GM23338 (cell line): ENCODE data around the gene UBE2R2. TPM values are rescaled to one million over a fixed set of nuclear protein-coding genes. Genes with fewer than 3 reads are reported as not detected.
"Not testable (repeated sequence)": the region's sequence is repeated elsewhere in the genome, so short reads cannot be mapped to it uniquely, and the experiment has no call there.

ENCODE experiments used
- ATAC-seq: fragments of 200-7000 bp; cut with Tn5 transposase; 3 replicates; pipeline ENCODE4 v1.9.1; 2020
- DNase-seq: peaks from one replicate; pipeline ENCODE4 v3.0.0-alpha.2; 2015; ENCODE audit warnings: low spot score
- H2AFZ ChIP-seq: fragments of 200-600 bp; sonication (generic); 2 replicates; pipeline ENCODE4 v1.8.0; 2016; ENCODE audit warnings: antibody characterized with exemption, mild to moderate bottlenecking, moderate library complexity
- H3F3A ChIP-seq: fragments of 200-600 bp; sonication (generic); replicated peaks from 2 replicates; pipeline ENCODE4 v1.8.0; 2017; ENCODE audit warnings: antibody characterized with exemption, mixed run types, low read depth
- H3K27ac ChIP-seq: fragments of 200-600 bp; sonication (generic); 2 replicates; pipeline ENCODE4 v1.6.1; 2016; ENCODE audit warnings: low read depth
- H3K27me3 ChIP-seq: fragments of 200-600 bp; sonication (generic); 2 replicates; pipeline ENCODE4 v1.8.0; 2016; ENCODE audit warnings: mild to moderate bottlenecking, mixed run types, moderate library complexity; ENCODE audit not compliant: insufficient read depth
- H3K36me3 ChIP-seq: fragments of 200-600 bp; sonication (generic); 2 replicates; pipeline ENCODE4 v1.8.0; 2016; ENCODE audit warnings: mild to moderate bottlenecking; ENCODE audit not compliant: insufficient read depth
- H3K4me1 ChIP-seq: fragments of 200-600 bp; sonication (generic); 2 replicates; pipeline ENCODE4 v1.8.0; 2016; ENCODE audit warnings: mild to moderate bottlenecking, moderate library complexity; ENCODE audit not compliant: insufficient read depth
- H3K4me2 ChIP-seq: fragments of 200-600 bp; sonication (generic); 2 replicates; pipeline ENCODE4 v1.7.1; 2017; ENCODE audit warnings: mixed run types
- H3K4me3 ChIP-seq: fragments of 200-600 bp; sonication (generic); 2 replicates; pipeline ENCODE4 v1.6.1; 2016; ENCODE audit warnings: mixed run types
- H3K79me2 ChIP-seq: fragments of 200-600 bp; sonication (generic); replicated peaks from 2 replicates; pipeline ENCODE4 v1.8.0; 2017; ENCODE audit warnings: mild to moderate bottlenecking; ENCODE audit not compliant: insufficient read depth
- H3K9me2 ChIP-seq: fragments of 200-600 bp; sonication (generic); 2 replicates; pipeline ENCODE4 v1.8.0; 2017; ENCODE audit not compliant: insufficient read depth
- H4K20me1 ChIP-seq: fragments of 200-600 bp; sonication (generic); replicated peaks from 2 replicates; pipeline ENCODE4 v1.8.0; 2017; ENCODE audit warnings: mild to moderate bottlenecking; ENCODE audit not compliant: insufficient read depth
- H3K27ac Mint-ChIP-seq: 2 replicates; pipeline ENCODE4 v1.8.0; 2020; ENCODE audit warnings: inconsistent platforms, mild to moderate bottlenecking, moderate library complexity, mixed read lengths
- H3K27me3 Mint-ChIP-seq: 3 replicates; pipeline ENCODE4 v1.8.0; 2022; ENCODE audit warnings: low read depth, mild to moderate bottlenecking, moderate library complexity, mixed read lengths, inconsistent platforms; ENCODE audit not compliant: insufficient read depth, poor library complexity
- H3K36me3 Mint-ChIP-seq: 3 replicates; pipeline ENCODE4 v1.8.0; 2021; ENCODE audit warnings: low read depth, mild to moderate bottlenecking, inconsistent platforms, moderate library complexity, mixed read lengths
- H3K4me1 Mint-ChIP-seq: 3 replicates; pipeline ENCODE4 v1.8.0; 2020; ENCODE audit warnings: mild to moderate bottlenecking, inconsistent platforms, mixed read lengths
- H3K4me3 Mint-ChIP-seq: 3 replicates; pipeline ENCODE4 v1.8.0; 2021; ENCODE audit warnings: moderate library complexity, mild to moderate bottlenecking, inconsistent platforms, mixed read lengths
- H3K9me3 Mint-ChIP-seq: 3 replicates; pipeline ENCODE4 v1.8.0; 2020; ENCODE audit warnings: moderate library complexity, mild to moderate bottlenecking, inconsistent platforms, mixed read lengths
- CREB1 ChIP-seq: fragments of 250-450 bp; sonication (Bioruptor Pico); IDR thresholded peaks from 2 replicates; pipeline ENCODE4 v1.5.0; 2020; ENCODE audit warnings: low read depth, mild to moderate bottlenecking, moderate library complexity
- EZH2 ChIP-seq: fragments of 200-600 bp; sonication (generic); IDR thresholded peaks from one replicate; pipeline ENCODE4 v1.8.0; 2017; ENCODE audit warnings: antibody characterized with exemption, mild to moderate bottlenecking, low read depth; ENCODE audit not compliant: unreplicated experiment
- EZH2phosphoT487 ChIP-seq: fragments of 200-600 bp; sonication (generic); IDR thresholded peaks from one replicate; pipeline ENCODE4 v1.8.1; 2018; ENCODE audit warnings: antibody characterized with exemption; ENCODE audit not compliant: unreplicated experiment
- JUNB ChIP-seq: IDR thresholded peaks from one replicate; pipeline ENCODE4 v1.6.1; 2016; ENCODE audit warnings: antibody characterized with exemption; ENCODE audit not compliant: unreplicated experiment
- NANOG ChIP-seq: IDR thresholded peaks from 2 replicates; pipeline ENCODE4 v1.6.1; 2016; ENCODE audit warnings: antibody characterized with exemption, borderline replicate concordance
- POLR2AphosphoS5 ChIP-seq: IDR thresholded peaks from 2 replicates; pipeline ENCODE4 v1.6.1; 2016; ENCODE audit warnings: antibody characterized with exemption, low read depth
- polyA plus RNA-seq: library from polyadenylated mRNA; unstranded; fragments of >200 nt; fragmentation: Nextera tagmentation; extraction: Ambion mirVana; gene quantifications from 2 replicates; pipeline ENCODE4 v1.2.1, GENCODE V29; 2016
- total RNA-seq: library from RNA; depleted of rRNA; stranded (reverse); fragments of >200 nt; shearing (Covaris generic); gene quantifications from 2 replicates; pipeline ENCODE4 v1.2.3, GENCODE V29; 2014
- TF ChIP-seq, protein P1 (sequence below), 2 experiments: fragments of 200-600 bp in 1 of 2; sonication (generic) in 1 of 2; conservative IDR thresholded peaks; 2 replicates each; pipeline versions ENCODE4 v1.5.1 to v1.6.1; 2016 to 2017; ENCODE audit warnings: antibody characterized with exemption in 2 of 2, low read depth in 2 of 2, mild to moderate bottlenecking in 2 of 2, moderate library complexity in 1 of 2
- TF ChIP-seq, protein P2 (sequence below): IDR thresholded peaks from one replicate; pipeline ENCODE4 v1.6.1; 2018; ENCODE audit warnings: antibody characterized with exemption; ENCODE audit not compliant: unreplicated experiment
- TF ChIP-seq, protein P3 (sequence below): IDR thresholded peaks from 2 replicates; pipeline ENCODE4 v1.6.1; 2016; ENCODE audit warnings: antibody characterized with exemption
- TF ChIP-seq, protein P4 (sequence below): fragments of 250-450 bp; sonication (Bioruptor Pico); IDR thresholded peaks from 2 replicates; pipeline ENCODE4 v1.5.0; 2020; ENCODE audit warnings: mild to moderate bottlenecking, moderate library complexity

UBE2R2 gene
- total and polyA plus RNA-seq, 2 experiments from 2014 or later, result 23.4 to 32.5 TPM

DNA sequence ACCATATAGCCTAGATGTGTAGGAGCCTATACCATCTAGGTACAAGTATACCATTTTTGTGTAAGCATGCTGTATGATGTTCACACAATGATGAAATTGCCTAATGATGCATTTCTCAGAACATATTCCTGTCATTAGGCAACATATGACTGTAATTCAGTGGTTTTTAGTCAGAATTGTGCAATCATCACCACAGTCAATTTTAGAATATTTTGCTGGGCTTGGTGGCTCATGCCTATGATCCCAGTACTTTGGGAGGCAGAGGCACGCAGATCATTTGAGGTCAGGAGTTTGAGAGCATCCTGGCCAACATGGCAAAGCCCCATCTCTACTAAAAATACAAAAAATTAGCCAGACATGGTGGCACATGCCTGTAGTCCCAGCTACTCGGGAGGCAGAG is 19.3 kb downstream of the UBE2R2 start:
- not testable (repeated sequence) for H3K27ac ChIP-seq, H3K27me3 Mint-ChIP-seq

DNA sequence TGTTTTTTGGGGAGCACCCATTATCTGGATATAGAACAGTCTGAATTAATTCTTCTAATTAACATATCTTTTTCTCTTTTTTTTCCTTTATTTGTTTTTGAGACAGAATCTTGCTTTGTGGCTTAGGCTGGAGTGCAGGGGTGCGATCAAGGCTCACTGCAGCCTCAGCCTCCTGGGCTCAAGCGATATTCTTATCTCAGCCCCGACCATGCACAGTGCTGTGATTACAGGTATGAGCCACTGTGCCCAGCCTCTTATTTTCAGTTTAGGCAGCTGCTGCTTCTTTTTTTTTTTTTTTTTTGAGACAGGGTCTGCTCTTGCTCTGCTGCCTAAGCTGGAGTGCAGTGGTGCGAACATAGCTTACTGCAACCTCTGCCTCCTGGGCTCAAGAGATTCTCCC is 20.2 kb downstream of the UBE2R2 start:
- no peak overlapping the region for H3K4me3 ChIP-seq
- no peaks in the 10 kb centered on the region for H3K27me3 ChIP-seq
- ATAC-seq (no peak), DNase-seq (no peak)
- no peak overlapping the region for H3K4me2 ChIP-seq
- 0 out of 2 replicates have a peak overlapping the region, but pooled peaks have one; percentile 7 for H3K27ac ChIP-seq
- H3K79me2 ChIP-seq, result peaks cover 100% of the 10 kb centered on the region
- no peaks in the 10 kb centered on the region for H3F3A ChIP-seq
- H3K36me3 Mint-ChIP-seq, result peaks cover 4% of the 10 kb centered on the region; the same call in 1 of the 3 replicates
- H3K27me3 Mint-ChIP-seq, result no peaks in the 10 kb centered on the region
- H3K9me3 Mint-ChIP-seq, result no peaks in the 10 kb centered on the region
- H3K4me3 Mint-ChIP-seq, result no peak overlapping the region
- peaks cover 50% of the 10 kb centered on the region for H4K20me1 ChIP-seq
- H3K9me2 ChIP-seq, result no peaks in the 10 kb centered on the region
- no peaks in the 10 kb centered on the region for H3K36me3 ChIP-seq
- no peak overlapping the region for H2AFZ ChIP-seq
- H3K4me1 Mint-ChIP-seq, result no peaks in the 10 kb centered on the region
- no peak overlapping the region for H3K27ac Mint-ChIP-seq
- H3K4me1 ChIP-seq, result no peaks in the 10 kb centered on the region
- TF ChIP-seq EZH2phosphoT487 (no peak), POLR2AphosphoS5 (no peak), NANOG (no peak), JUNB (no peak), EZH2 (no peak), CREB1 (CRISPR knock-in tag) (no peak)
- TF ChIP-seq, protein P1, sequence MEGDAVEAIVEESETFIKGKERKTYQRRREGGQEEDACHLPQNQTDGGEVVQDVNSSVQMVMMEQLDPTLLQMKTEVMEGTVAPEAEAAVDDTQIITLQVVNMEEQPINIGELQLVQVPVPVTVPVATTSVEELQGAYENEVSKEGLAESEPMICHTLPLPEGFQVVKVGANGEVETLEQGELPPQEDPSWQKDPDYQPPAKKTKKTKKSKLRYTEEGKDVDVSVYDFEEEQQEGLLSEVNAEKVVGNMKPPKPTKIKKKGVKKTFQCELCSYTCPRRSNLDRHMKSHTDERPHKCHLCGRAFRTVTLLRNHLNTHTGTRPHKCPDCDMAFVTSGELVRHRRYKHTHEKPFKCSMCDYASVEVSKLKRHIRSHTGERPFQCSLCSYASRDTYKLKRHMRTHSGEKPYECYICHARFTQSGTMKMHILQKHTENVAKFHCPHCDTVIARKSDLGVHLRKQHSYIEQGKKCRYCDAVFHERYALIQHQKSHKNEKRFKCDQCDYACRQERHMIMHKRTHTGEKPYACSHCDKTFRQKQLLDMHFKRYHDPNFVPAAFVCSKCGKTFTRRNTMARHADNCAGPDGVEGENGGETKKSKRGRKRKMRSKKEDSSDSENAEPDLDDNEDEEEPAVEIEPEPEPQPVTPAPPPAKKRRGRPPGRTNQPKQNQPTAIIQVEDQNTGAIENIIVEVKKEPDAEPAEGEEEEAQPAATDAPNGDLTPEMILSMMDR (conservative IDR thresholded peaks at IDR 0.05; ENCODE audit: low read depth in 2 of 2), result no peak
- TF ChIP-seq, protein P2, sequence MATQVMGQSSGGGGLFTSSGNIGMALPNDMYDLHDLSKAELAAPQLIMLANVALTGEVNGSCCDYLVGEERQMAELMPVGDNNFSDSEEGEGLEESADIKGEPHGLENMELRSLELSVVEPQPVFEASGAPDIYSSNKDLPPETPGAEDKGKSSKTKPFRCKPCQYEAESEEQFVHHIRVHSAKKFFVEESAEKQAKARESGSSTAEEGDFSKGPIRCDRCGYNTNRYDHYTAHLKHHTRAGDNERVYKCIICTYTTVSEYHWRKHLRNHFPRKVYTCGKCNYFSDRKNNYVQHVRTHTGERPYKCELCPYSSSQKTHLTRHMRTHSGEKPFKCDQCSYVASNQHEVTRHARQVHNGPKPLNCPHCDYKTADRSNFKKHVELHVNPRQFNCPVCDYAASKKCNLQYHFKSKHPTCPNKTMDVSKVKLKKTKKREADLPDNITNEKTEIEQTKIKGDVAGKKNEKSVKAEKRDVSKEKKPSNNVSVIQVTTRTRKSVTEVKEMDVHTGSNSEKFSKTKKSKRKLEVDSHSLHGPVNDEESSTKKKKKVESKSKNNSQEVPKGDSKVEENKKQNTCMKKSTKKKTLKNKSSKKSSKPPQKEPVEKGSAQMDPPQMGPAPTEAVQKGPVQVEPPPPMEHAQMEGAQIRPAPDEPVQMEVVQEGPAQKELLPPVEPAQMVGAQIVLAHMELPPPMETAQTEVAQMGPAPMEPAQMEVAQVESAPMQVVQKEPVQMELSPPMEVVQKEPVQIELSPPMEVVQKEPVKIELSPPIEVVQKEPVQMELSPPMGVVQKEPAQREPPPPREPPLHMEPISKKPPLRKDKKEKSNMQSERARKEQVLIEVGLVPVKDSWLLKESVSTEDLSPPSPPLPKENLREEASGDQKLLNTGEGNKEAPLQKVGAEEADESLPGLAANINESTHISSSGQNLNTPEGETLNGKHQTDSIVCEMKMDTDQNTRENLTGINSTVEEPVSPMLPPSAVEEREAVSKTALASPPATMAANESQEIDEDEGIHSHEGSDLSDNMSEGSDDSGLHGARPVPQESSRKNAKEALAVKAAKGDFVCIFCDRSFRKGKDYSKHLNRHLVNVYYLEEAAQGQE, result no peak
- TF ChIP-seq, protein P3, sequence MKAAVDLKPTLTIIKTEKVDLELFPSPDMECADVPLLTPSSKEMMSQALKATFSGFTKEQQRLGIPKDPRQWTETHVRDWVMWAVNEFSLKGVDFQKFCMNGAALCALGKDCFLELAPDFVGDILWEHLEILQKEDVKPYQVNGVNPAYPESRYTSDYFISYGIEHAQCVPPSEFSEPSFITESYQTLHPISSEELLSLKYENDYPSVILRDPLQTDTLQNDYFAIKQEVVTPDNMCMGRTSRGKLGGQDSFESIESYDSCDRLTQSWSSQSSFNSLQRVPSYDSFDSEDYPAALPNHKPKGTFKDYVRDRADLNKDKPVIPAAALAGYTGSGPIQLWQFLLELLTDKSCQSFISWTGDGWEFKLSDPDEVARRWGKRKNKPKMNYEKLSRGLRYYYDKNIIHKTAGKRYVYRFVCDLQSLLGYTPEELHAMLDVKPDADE, result no peak
- TF ChIP-seq, protein P4, sequence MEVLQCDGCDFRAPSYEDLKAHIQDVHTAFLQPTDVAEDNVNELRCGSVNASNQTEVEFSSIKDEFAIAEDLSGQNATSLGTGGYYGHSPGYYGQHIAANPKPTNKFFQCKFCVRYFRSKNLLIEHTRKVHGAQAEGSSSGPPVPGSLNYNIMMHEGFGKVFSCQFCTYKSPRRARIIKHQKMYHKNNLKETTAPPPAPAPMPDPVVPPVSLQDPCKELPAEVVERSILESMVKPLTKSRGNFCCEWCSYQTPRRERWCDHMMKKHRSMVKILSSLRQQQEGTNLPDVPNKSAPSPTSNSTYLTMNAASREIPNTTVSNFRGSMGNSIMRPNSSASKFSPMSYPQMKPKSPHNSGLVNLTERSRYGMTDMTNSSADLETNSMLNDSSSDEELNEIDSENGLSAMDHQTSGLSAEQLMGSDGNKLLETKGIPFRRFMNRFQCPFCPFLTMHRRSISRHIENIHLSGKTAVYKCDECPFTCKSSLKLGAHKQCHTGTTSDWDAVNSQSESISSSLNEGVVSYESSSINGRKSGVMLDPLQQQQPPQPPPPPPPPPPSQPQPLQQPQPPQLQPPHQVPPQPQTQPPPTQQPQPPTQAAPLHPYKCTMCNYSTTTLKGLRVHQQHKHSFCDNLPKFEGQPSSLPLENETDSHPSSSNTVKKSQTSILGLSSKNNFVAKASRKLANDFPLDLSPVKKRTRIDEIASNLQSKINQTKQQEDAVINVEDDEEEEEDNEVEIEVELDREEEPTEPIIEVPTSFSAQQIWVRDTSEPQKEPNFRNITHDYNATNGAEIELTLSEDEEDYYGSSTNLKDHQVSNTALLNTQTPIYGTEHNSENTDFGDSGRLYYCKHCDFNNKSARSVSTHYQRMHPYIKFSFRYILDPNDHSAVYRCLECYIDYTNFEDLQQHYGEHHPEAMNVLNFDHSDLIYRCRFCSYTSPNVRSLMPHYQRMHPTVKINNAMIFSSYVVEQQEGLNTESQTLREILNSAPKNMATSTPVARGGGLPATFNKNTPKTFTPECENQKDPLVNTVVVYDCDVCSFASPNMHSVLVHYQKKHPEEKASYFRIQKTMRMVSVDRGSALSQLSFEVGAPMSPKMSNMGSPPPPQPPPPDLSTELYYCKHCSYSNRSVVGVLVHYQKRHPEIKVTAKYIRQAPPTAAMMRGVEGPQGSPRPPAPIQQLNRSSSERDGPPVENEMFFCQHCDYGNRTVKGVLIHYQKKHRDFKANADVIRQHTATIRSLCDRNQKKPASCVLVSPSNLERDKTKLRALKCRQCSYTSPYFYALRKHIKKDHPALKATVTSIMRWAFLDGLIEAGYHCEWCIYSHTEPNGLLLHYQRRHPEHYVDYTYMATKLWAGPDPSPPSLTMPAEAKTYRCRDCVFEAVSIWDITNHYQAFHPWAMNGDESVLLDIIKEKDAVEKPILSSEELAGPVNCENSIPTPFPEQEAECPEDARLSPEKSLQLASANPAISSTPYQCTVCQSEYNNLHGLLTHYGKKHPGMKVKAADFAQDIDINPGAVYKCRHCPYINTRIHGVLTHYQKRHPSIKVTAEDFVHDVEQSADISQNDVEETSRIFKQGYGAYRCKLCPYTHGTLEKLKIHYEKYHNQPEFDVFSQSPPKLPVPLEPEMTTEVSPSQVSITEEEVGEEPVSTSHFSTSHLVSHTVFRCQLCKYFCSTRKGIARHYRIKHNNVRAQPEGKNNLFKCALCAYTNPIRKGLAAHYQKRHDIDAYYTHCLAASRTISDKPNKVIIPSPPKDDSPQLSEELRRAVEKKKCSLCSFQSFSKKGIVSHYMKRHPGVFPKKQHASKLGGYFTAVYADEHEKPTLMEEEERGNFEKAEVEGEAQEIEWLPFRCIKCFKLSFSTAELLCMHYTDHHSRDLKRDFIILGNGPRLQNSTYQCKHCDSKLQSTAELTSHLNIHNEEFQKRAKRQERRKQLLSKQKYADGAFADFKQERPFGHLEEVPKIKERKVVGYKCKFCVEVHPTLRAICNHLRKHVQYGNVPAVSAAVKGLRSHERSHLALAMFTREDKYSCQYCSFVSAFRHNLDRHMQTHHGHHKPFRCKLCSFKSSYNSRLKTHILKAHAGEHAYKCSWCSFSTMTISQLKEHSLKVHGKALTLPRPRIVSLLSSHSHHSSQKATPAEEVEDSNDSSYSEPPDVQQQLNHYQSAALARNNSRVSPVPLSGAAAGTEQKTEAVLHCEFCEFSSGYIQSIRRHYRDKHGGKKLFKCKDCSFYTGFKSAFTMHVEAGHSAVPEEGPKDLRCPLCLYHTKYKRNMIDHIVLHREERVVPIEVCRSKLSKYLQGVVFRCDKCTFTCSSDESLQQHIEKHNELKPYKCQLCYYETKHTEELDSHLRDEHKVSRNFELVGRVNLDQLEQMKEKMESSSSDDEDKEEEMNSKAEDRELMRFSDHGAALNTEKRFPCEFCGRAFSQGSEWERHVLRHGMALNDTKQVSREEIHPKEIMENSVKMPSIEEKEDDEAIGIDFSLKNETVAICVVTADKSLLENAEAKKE (CRISPR knock-in tag), result no peak

More for the DNA sequence above, 19.3 kb downstream of the UBE2R2 start:
- ATAC-seq, DNase-seq, H3K4me1 ChIP-seq, H3K4me2 ChIP-seq, H3K27ac Mint-ChIP-seq, H2AFZ ChIP-seq, H3K36me3 ChIP-seq, H3K4me3 Mint-ChIP-seq, H3K4me1 Mint-ChIP-seq, H3K27me3 ChIP-seq, H3F3A ChIP-seq, H3K4me3 ChIP-seq, H3K36me3 Mint-ChIP-seq, H3K9me3 Mint-ChIP-seq, H3K9me2 ChIP-seq: not testable (repeated sequence)
- Histone ChIP-seq H3K79me2 (peaks cover 100% of the 10 kb centered on the region), H4K20me1 (peaks cover 41% of the 10 kb centered on the region)
